ENCODE results near the gene CFAP43.

GRCh38 chr10:104254493-104255310 is 22.5 kb upstream of the CFAP43 start, which contains the start of gene GSTO1:
- TF ChIP-seq POLR2A (IDR thresholded peaks at IDR 0.05; ENCODE audit: low read depth, low read length) (peak; percentile 71), TAF1 (IDR thresholded peaks at IDR 0.05; ENCODE audit: low read depth, low read length) (peak; percentile 86), POLR2AphosphoS5 (IDR thresholded peaks at IDR 0.05; ENCODE audit: low read depth, low read length) (peak; percentile 82), SPI1 (IDR thresholded peaks at IDR 0.05; ENCODE audit: low read depth, low read length) (peak; percentile 46; the same call in 1 of the 2 replicates), POU2F2 (IDR thresholded peaks at IDR 0.05; ENCODE audit: low read depth, low read length) (peak; percentile 52; the same call in 1 of the 2 replicates)
